GM12875 (cell line): ENCODE data around the gene SLCO2A1.
A peak's percentile ranks its signal among the peaks of the same experiment; 100 is the strongest.

Experiments used
- H3K4me3 ChIP-seq: one replicate; pipeline ENCODE4 v1.5.1; 2011; ENCODE audit warnings: low read depth, low read length, control low read depth
- CTCF ChIP-seq: IDR thresholded peaks from 2 replicates; pipeline ENCODE4 v1.5.1; 2011; ENCODE audit warnings: low read depth, mild to moderate bottlenecking, control low read depth, inconsistent platforms, low read length, moderate library complexity, borderline replicate concordance; ENCODE audit not compliant: insufficient read depth

SLCO2A1 gene

GRCh38 chr3:134031348-134031915 is 1.7 kb upstream of the SLCO2A1 start:
- TF ChIP-seq CTCF, result no peak
- H3K4me3 ChIP-seq, result no peak overlapping the region

- no peak for TF ChIP-seq CTCF
- H3K4me3 ChIP-seq, result no peak overlapping the region
Observed at GRCh38 chr3:134030379-134031347, 938 bp upstream of the SLCO2A1 start.

- TF ChIP-seq CTCF, result no peak
- peak overlapping the region; percentile 10 for H3K4me3 ChIP-seq
Observed at GRCh38 chr3:134029256-134029733, 430 bp downstream of the SLCO2A1 start.

- H3K4me3 ChIP-seq, result no peak overlapping the region
- no peak for TF ChIP-seq CTCF
Observed at GRCh38 chr3:134028486-134029255, 1.1 kb downstream of the SLCO2A1 start.

- no peak overlapping the region for H3K4me3 ChIP-seq
- TF ChIP-seq CTCF, result no peak
Observed at GRCh38 chr3:134027631-134028030, 2.1 kb downstream of the SLCO2A1 start.

- H3K4me3 ChIP-seq, result no peak overlapping the region
- no peak for TF ChIP-seq CTCF
Observed at GRCh38 chr3:134020135-134020680, 9.5 kb downstream of the SLCO2A1 start.
